GM21381 (cell line): ENCODE data around the gene GPRC5A.

Source experiments
- ATAC-seq: cut with Tn5 transposase; IDR thresholded peaks from one replicate; pipeline ENCODE4 v1.9.1; 2021; ENCODE audit warnings: mild to moderate bottlenecking, moderate library complexity; ENCODE audit not compliant: unreplicated experiment

Gene GPRC5A

DNA sequence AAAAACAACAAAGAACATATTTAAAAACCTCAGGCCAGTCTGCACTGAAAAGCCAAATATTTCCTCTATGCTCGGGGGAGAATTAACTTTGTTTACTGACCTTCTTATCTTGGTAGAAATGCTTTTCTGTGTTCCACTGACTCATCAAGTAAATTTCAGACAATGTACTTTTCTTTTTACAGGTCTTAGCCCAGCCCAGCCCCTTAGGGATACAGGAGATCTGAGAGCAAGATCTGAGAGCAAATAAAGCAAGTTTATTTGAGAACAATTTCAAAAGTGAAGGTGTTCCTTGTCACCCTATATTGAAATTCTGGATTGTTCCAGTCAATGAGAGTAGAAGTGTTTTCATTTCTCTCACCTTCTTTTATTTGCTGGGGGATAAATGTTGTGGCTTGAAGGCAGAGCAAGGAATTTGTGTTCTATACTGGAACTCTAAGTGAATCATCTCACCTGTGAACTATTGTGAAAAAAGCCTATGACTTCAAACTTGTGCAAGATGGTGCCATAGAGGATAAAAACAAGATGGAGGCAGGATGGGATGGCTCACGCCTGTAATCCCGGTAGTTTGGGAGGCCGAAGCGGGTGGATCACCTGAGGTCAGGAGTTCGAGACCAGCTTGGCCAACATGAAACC is 7.9 kb upstream of the GPRC5A start:
- no peak for ATAC-seq

DNA sequence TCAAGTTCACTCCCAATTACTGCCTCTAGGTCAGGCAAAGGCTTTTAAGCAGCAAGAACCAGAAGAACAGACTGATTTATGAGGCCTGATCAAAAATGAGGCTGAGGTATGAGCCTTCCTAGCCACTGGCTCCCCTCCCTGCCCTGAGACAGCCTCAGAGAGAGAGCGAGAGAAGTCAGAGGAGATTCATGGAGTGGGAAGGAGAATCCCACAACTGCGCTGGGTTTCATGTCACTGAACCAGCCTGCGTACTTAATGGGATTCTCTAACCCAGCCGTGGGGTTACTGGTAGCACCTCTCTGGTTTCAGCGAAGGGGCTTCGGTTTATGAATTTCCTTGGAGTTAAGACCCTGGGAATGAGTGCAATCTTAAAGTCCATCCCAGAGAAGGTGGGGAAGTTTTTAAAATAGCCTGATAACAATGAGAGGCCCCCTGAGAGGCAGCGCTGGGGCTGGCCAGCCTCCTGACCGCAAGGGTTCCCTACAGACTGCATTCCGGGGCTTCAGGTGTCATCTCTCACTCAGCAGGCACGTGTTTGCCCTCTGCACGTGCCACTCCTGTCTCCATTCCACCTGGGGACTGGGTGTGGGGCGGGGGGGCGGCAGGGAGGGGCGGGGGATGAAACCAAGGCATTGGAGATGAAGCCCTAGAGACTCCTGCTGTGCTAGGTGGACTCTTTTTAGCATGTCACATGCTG is 6.1 kb upstream of the GPRC5A start:
- no peak for ATAC-seq

DNA sequence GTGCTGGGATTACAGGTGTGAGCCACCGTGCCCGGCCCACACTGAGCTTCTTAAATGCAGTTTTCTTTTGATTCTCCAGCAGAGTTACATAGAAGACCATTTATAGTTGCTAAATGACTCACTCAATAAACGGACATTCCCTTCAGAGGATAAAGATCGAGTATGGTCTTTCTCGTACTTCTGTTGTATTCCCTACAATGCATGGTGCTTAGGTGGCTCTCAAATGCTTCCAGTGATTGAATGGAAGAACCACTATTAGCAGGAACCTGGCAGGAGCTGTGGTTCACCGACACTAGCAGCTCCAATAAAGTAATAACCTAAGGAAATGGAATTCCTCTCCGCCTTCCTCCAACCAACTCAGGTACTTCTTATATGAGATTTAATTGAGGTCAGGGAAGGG is 3.9 kb upstream of the GPRC5A start:
- no peak for ATAC-seq

DNA sequence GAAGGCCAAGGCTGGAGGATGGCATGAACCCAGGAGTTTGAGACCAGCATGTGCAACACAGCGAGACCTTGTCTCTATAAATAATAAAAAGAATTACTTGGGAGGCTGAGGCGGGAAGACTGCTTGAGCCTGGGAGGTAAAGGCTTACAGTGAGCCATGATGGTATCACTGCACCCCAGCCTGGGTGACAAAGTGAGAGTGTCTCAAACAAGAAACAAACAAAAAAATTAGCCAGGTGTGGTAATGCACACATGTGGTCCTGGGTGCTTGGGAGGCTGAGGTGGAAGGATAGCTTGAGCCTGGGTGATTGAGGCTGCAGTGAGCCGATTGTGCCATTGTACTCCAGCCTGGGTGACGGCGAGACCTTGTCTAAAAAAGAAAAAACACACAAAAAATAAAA is 1.7 kb upstream of the GPRC5A start:
- ATAC-seq, result no peak

DNA sequence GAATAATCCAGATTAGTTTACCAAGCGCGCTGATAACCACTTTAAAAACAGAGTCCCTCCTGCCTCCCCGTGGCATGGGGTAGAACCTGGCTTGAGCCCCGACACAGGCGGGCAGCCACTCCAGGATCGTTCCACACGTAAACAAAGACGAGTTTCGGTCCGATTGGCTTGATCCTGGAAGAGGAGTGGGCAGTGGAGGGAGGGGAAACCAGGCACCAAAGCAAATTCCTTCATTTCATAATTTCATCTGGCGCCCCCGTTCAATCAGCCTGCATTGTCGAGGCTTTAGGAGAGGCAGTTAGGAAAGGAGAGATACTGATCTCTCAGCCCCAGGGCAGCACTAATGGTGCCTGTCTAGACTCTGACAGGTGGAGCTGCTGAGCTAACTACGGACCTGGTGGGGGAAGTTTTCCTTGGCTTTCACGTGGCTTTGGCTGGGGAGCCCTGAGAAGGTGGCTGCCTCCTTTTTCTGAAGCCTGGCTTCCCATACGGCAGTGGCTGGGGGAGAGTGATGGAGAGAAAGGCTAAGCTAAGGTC is 751 bp upstream of the GPRC5A start:
- no peak for ATAC-seq

DNA sequence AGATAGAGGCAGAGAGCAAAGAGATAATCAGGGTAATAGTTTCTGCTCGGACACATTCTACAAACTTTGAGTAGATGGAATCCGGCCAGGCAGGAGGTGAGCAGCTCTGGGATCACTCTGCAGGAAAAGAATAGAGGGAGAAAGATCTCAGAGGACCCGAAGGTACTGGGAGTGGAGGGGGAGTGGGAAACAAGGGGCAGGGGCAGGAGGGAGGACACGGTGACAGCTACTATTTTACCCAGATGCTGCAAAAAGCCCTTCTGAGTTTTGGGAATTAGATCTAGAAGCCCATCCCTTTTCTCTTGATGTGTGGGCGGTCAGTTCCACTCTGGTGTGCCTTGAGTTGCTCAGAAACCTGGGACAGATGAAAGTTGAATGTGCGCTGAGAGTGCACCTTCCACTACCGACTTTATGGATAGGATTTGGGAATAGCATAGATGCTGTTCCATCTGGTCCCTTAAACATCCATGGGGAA is 556 bp downstream of the GPRC5A start:
- ATAC-seq, result no peak

DNA sequence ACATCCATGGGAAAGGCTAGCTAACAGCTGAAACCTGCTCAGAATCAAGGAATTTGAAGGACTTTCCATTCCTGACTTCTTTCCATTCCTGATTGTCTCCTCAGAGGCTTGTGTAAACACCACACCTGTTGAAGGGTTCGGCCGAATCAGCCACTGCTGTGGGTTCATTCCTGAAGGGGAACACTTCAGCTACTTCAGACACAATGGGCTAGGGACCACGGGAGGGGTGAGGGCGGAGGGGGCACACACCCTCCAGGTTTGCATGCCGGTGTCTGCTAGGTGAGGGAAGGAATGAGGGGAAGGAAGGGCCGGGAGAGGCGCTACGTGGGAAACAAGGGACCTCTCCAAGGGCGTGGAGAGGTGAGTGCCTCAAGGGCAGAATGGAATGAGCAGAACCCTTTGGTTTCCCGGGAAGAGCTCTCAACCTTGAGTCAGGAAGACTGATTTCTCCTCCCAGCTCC is 1.3 kb downstream of the GPRC5A start:
- no peak for ATAC-seq

DNA sequence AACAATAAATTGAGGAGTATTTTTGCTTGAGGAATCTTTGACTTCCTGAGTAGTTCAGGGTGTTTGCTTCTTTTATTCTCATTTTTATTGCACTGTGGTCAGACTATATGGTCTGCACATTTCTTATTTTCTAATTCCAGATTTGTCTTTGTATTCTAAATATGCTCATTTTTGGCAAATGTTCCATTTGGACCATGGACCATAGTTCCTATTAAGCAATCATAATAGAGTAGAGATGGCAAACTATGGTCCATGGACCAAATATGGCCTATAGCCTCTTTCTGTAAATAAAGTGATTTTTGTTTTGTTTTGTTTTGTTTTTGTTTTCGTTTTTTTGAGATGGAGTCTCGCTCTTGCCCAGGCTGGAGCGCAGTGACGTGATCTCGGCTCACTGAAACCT is 2.1 kb downstream of the GPRC5A start:
- no peak for ATAC-seq

DNA sequence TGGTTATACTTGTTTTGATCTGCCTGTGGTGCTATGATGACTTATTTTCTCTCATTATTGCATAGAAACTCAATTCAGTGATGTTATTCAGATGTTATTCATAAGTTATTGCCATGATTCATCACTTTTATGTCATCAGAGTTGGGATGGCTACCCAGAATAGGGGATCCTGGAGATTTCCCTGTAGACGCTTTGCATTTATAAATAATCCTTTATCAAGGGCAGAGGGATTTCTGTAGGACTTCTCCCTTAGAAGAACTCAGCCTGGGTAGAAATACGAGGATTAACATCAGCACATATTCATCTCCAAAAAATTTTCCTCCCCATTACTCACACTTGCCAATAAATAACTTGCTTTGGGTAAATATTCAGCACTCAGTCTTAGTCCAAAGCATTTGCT is 4.9 kb downstream of the GPRC5A start:
- no peak for ATAC-seq

DNA sequence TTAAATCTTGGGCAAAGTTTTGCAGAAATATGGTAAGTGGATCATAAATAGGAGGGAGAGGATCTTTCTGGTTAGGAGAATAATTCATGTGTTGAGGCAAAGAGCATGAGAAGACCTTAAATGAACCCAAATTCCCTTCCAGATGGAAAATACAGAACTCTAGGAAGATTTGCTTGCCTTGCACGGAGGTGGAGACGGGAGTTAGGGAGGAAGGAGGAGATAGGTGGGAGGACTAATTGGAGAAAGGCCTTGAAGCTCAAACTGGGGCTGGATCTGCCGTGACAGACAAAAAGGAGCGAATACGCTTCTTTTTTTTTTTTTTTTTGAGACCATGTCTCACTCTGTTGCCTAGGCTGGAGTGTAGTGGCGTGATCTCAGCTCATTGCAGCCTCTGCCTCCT is 5.9 kb downstream of the GPRC5A start:
- ATAC-seq, result no peak

DNA sequence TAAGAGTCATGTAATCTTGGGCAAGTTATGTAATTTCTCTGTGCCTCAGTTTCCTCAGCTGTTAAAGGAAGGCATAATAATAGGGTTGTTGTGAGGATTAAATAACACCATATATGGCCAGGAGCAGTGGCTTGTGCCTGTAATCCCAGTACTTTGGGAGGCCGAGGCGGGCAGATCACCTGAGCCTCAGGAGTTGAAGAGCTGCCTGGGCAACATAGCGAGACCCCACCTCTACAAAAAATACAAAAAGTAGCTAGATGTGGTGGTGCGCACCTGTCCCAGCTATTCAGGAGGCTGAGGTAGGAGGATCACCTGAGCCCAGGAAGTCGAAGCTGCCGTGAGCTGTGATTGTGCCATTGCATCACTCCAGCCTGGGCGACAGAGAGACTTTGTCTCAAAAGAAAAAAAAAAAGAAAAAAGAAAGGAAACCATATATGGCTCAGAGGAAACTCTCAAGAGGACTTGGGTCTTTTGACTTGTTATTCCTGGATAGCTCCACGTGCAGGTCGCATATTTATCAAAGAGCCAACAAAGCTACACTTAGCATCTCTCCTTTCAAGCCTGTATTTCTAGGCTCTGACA is 6.9 kb downstream of the GPRC5A start:
- no peak for ATAC-seq

DNA sequence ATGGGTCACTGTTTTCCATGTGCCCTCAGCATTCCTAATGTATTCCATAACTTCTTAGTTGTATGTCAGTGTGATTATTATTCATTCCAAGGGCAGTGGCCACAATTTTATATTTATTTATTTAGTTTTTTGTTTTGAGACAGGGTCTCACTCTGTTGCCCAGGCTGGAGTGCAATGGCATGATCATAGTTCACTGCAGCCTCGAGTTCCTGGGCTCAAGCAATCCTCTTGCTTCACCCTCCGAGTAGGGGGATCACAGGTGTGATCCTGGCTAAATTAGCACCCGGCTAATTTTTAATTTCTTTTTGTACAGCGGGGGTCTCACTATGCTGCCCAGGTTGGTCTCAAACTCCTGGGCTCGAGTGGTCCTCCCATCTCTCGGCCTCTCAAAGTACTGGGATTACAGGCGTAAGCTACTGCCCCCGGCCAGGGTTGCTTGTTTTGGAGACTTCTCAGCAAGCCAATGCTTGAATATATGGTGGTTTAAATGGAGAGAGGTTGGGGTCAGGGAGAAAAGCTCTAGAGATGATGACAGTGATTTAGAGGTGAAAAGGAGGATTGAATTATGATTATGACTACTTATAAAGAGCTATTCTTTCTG is 7.6 kb downstream of the GPRC5A start:
- no peak for ATAC-seq

DNA sequence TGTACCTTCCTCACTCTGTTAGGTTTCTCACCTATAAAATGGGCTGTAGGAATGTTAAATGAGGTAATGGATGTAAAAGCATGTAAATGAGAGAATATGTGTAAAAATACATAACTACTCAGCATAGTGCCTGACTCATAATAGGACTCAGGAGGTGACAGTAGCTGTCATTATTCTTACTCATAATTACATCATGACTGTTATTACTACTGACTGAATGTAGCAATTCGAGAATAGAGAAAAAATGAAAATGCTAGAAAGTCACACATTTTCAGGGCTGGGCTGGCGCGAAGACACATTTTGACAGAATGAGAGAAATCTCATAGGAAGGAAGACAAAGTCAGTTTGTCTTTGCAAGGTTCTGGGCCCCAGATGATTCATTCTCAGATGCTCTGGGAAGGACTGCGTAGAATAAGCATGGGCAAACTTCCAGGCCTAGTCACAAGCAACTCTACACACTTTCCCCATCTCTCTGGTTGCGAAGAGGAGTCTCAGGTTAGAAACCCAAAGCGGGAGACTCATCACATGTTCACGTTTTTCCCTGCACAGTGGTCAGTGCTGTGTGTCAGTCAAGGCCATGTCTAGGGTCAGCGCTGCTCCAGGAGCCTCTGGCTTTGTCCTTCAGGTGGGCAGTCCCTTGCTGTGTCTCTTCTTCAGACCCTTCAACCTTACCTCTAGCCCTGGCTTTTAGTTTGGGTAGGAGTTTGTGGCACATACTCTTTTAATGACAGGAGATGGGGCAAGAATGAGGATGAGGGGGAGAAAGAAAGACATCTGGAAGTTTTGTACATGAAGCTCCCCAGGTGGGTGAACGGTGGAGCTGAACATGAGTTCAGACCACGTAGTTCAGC is 8.4 kb downstream of the GPRC5A start:
- ATAC-seq, result peak; percentile 77

DNA sequence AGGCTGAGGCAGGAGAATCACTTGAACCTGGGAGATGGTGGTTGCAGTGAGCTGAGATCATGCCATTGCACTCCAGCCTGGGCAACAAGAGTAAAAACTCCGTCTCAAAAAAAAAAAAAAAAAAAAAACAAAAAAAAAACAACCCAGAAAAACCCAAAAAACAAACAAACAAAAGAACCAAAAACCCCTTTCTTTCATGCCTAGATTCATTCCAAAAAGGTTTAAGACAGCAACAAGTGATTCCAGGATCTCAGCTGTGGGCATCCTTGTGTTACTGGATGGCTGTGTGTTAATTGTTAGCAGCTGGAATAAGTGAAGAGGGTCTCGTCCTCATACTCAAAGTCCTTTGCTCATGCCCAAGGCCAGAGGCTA is 9.4 kb downstream of the GPRC5A start:
- ATAC-seq, result no peak

DNA sequence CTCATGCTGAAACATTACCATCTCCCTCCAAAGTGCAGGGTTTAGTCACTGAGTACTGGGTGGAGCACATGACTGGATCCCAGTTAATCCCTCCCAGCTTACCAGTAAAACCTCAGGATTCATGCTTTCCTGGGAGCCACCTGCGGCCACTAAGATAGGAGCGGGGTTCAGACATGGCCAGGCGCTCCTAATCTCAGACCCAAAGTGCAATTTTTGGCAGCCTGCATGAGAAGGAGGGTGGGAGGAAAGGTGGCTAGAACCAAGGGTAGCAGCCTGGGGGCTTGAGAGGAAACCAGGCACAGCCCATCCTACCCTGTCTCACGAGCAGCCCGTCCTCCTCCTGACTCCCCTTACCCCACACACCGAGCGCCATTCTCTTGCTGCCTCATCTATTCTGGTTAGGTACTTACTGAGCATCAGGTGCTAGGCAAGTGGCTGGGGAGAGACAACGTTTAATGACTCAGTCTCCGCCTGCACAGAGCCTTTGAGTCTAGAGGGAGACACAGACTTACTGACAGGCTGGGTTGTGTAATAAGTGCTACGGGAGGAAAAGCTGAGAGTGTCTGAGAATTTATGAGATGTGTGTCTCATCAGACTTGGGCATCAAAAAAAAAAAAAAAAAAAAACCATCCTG is 9.9 kb downstream of the GPRC5A start:
- no peak for ATAC-seq

DNA sequence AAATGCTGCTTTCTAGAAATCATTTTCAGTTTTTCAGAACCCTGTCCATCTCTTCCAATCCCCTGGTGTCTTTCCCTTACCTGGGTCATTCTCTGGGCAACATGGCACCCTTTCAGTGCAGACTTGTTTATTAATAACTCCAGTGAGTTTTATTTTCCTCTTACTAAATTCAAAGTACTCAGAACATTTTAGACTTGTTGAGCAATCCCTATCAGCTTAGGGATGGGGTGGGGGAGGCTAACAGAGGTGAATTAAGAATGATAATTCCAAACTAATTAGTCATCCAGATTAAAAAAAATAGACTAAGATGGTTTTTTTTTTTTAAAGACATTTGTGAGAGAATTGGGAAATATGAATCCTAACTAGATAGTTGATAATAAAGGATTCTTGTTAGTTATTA is 10.7 kb downstream of the GPRC5A start:
- ATAC-seq, result no peak

DNA sequence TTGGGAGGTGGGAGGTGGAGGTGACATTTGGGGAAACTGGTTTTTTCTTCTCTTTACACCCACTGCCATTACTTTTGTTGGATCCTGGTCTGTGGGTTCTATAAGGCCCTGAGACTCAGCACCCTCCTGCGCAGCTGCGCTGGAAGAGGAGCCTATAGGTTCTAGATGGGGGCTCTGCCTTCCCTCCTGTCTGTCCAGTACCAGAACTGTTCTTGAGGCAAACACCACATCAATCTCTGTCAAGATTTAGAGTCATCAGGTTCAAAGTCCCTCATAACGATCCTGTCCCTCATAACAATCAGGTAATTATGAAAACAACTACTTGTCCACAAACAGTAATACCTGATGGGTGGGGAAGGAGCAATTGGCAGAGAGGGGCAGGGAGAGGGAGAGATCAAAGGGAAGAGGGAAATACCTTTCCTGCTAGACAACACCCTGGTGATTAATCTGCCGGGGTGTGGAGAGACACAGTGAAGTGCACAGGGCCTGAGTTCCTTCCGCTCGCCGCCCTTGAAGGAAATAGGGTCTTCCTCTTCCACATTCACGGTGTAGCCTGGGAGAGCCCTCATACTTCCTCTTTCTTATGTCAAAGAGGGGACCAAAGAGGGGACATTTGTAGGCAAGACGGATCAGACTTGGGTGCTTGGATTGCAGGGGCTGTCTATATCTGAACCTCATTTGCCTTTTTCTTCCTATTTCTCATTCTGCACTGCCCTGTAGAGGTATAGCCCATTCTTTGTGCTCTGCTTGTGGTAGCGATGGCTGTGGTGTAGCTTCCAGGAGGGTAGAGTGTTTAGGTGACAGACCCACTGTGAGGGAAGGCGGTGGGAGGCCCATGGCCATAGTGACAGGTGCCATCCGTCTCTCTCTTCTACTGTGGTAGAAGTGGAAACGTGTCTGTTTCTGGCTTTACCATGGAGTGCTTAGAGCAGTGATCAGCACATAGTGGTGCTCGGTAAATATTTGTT is 12.6 kb downstream of the GPRC5A start:
- ATAC-seq, result no peak

DNA sequence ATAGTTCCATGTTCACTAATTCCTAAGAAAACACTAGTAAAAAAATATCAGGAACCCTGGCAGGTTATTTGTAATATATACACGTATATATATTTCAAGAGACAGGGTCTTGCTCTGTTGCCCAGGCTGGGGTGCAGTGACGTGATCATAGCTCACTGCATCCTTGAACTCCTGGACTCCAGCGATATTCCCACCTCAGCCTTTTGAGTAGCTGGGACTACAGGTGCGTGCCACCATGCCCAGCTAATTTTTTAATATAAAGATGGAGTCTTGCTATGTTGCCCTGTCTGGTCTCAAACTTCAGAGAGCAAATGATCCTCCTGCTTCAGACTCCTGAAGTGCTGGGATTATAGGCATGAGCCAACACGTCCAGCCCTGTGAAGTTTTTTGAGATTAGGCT is 16.2 kb downstream of the GPRC5A start:
- no peak for ATAC-seq

DNA sequence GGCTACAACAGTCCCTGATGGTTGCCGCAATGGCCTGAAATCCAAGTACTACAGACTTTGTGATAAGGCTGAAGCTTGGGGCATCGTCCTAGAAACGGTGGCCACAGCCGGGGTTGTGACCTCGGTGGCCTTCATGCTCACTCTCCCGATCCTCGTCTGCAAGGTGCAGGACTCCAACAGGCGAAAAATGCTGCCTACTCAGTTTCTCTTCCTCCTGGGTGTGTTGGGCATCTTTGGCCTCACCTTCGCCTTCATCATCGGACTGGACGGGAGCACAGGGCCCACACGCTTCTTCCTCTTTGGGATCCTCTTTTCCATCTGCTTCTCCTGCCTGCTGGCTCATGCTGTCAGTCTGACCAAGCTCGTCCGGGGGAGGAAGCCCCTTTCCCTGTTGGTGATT is 16.9 kb downstream of the GPRC5A start:
- no peak for ATAC-seq
